UCSD-AML1 (cell line): Measurements from ENCODE around the gene GCKR.

Experiments
- DNase-seq: peaks from one replicate; lab custom pipeline; 2025; ENCODE audit not compliant: unreplicated experiment; lab: John Stamatoyannopoulos, UW

Gene GCKR

DNA sequence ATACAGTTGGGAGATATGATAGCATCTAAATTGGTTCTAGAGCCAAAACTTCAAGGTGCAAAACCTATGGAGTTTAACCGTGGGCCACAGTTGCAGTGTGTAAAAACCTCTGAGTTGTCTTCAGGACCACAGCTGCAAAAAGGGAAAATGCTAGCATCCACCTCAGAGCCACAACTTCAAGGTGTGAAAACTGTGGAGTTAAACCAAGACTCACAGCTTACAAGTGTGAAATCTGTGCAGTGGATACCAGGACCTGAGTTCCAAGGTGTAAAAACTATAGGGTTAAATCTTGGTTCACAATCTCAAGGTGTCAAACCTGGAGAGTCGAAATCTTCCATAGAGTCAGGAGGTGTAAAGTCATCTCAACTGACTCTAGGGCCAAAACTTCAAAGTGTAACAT, 75.8 kb downstream of the GCKR start:
- no peak for DNase-seq

DNA sequence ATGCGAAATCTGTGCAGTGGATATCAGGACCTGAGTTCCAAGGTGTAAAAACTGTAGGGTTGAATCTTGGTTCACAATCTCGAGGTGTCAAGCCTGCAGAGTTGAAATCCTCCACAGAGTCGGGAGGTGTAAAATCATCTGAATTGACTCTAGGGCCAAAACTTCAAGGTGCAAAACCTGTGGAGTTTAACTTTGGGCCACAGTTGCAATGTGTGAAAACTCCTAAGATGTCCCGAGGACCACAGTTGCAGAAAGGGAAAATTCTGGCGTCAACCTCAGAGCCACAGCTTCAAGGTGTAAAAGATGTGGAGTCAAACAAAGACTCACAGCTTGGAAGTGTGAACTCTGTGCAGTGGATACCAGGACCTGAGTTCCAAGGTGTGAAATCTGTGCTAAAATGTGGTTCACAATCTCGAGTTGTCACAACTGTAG, 76.4 kb downstream of the GCKR start:
- no peak for DNase-seq
